GM20431 (cell line): ENCODE measurements around the gene LMTK2.

Experiments used
- in situ Hi-C: fragments of 300-500 bp; cut with MseI, MboI; formaldehyde crosslinking; loops from one replicate; pipeline ENCODE4 v1.15.0; 2020; ENCODE audit warnings: low sequenced_read_pairs; ENCODE audit not compliant: unreplicated experiment

Gene LMTK2

GRCh38 chr7:98196706-98197605, 90.3 kb downstream of the LMTK2 start:
- in situ Hi-C loops, result no loop called here

DNA sequence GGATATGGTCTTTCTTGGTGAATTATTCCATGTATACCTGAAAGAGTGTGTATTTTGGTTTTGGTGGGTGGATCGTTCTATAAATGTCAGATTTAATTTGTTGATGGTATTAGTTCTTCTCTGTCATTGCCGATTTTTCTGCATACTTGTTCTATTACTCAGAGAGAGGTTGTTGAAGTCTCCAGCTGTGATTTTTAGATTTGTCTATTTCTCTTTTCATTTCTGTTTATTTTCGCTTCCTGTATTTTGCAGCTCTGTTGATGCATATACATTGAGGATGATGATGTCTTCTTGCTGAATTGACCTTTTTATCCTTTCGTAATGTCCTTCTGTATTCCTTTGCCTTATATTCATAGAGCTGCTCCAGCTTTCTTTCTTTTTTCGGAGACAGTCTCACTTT, 92.5 kb downstream of the LMTK2 start:
- in situ Hi-C loops, result no loop called here

DNA sequence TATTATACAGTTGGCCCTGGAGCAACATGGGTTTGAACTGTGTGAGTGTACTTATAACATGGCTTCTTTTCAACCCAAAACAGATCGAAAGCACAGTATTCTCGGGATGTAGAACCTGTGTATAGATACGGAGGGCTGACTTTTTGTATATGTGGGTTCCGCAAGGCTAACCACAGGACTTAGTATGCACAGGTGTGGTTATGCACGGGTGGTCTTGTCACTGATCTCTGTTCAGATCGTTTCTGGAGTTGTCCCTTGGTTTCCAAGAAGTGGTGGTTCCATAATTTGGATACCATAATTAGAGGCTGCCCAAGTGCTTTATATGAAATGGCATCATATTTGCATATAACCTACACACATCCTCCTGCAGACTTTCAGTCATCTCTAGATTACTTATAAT, 93.7 kb downstream of the LMTK2 start:
- in situ Hi-C loops, result no loop called here

DNA sequence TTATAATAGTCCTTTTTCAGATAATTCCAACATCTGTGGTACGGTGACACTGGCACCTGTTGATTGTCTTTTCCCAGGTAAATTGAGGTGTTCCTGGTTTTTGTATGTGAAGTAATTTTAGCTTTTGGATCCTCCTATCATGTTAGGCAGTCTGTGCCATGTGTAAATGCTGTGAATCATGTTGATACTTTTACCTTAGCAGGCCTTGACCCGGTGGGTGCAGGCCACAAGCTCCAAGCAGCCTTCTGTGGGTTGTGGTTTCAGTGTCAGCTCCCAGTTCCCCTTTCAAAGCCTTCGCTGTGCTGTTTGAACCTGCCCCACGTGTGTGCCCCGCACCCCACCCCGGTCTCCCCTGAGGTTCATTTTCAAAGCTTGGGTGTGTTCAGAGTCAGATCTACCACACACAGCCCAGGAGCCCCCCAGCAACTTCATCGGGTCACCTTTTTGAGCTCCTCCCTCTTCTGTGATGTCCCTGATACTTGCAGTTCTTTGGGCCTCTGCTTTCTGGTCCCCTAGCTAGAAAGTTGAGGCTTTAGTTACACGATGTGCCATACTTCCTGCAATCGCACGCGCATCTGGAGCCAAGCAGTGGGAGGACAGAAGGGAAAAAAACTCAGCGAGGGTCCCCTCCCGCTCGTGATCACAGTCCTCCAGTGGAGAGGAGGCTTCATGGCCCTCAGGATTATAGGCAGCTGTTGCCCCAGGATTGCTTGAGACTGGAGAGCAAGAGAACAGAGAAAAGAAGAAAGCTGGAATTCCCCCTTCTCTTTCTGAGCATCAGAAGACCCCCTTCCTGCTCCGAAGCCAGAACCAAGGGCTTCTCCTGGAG, 95.9 kb downstream of the LMTK2 start:
- in situ Hi-C loops, result no loop called here

DNA sequence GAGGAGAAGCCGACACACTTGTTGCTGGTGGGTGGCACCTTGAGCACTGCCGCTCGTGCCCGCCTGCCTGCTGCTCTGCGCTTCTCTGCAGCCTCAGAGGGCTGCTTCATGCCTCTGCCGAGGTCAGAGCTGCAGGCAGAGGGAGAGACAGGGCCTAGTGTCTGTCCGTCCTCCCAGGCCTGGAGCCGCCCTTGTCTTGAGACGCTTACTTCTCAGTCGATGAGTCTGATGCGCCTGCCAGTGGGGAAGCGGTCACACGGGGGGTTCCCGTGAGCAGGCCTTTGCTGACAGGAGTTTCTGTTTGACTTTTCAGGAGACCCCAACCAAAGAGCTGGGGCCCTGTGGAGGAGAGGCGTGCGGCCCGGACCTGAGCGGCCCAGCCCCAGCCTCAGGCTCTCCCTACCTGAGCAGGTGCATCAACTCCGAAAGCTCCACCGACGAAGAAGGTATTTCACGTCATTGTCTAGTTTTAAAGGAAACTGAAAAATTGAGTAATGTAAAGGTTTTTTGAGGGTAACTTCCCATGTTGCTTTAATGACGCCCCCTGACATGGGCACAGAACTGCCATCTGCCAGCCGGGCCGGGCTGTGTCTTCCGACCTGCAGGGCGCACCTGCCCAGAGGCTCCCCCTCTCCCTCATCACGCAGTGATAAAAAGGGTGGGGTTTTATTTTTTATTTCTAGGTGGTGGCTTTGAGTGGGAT, 96.8 kb downstream of the LMTK2 start:
- in situ Hi-C loops, result no loop called here

GRCh38 chr7:98203964-98204605, 97.4 kb downstream of the LMTK2 start:
- in situ Hi-C loops, result no loop called here

- in situ Hi-C loops, result no loop called here
These were observed 98.0 kb downstream of the LMTK2 start for GRCh38 chr7:98204670-98205069.

GRCh38 chr7:98205162-98205845, 98.6 kb downstream of the LMTK2 start:
- in situ Hi-C loops, result no loop called here

DNA sequence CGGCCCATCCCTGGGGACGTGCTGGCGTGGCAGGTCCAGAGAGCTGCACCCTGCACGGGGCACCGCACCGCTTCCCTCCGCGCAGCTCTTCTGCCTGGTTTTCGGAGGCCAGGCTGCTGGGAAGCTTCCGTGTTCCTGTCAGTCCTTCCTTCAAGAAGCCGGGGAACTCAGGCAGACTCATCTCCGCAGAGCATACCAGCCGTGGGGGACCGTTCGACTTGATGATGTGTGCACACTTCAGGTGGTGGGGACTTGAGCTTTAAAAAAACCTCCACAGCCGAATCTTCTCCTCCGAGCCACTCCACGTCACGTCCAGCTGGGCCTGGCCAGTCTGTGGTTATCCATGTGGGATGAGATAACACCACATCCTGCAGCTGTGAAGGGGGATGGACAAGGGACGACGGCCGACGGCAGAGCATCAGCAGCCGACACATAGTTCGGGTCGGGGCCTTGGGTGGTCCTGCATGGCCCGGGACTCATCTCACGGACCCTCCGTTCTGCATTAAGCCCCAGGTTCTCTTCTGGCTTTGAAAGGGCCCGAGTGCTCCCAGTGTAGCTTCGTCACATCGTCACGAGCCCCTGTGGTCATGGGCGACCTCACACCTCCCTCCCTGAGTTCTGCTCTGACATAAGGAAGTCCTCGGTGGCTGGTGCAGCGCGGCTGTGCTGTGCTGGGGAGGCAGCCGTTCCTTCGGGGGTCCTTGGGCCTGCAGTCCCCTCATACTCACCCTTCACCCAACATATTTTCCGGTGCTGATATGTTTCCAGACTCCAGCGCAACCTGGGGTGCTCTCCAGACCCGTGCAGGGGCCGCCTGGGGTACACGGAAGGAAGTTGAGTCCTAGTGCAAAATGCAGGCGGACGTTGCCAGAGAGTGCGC, 100.0 kb downstream of the LMTK2 start:
- in situ Hi-C loops, result no loop called here

GRCh38 chr7:98209166-98209920, 102.7 kb downstream of the LMTK2 start:
- in situ Hi-C loops, result no loop called here

- in situ Hi-C loops, result no loop called here
These were observed 104.0 kb downstream of the LMTK2 start for GRCh38 chr7:98210513-98211220.

- in situ Hi-C loops, result no loop called here
These were observed 104.6 kb downstream of the LMTK2 start, which contains the start of gene BHLHA15 for GRCh38 chr7:98211221-98211675. Gene BHLHA15, plus strand, starts transcription at chr7:98211439. Its CDS starts 871 bp downstream, at chr7:98212310.

DNA sequence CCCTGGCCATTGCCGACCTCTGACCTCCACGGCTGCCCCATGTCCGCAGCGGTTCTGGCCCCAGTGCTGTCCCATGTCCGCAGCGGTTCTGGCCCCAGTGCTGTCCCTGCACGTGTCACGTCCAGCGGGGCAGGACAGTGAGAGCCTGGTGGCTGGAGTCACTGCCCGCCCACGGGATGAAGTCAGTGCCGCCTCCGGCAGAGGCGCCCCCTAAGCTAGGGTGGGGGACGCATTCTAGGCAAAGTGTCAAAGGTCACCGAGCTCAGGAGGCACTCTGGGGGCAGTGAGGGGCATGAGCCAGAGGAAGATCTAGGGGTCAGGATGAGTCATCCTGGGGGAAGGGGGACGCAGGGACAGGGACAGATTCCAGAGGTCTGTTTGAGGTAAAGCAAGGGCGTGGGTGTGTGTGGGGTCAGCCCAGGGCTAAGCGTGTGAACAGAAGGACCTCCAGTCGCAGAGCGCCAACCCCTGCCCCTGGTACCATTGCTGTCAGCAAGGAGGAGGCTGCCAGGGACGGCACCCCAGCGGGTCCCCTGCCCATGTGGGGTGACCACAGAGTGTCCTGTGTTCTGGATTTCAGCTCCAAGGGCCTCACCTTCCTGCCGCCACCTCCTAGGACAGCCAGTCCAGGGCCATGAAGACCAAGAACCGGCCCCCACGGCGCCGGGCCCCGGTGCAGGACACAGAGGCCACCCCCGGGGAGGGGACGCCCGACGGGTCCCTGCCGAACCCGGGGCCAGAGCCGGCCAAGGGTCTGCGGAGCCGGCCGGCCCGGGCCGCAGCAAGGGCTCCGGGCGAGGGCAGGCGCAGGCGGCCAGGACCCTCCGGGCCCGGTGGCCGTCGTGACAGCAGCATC, 105.2 kb downstream of the LMTK2 start:
- in situ Hi-C loops, result no loop called here

GRCh38 chr7:98212532-98213041, 105.9 kb downstream of the LMTK2 start:
- in situ Hi-C loops, result no loop called here

DNA sequence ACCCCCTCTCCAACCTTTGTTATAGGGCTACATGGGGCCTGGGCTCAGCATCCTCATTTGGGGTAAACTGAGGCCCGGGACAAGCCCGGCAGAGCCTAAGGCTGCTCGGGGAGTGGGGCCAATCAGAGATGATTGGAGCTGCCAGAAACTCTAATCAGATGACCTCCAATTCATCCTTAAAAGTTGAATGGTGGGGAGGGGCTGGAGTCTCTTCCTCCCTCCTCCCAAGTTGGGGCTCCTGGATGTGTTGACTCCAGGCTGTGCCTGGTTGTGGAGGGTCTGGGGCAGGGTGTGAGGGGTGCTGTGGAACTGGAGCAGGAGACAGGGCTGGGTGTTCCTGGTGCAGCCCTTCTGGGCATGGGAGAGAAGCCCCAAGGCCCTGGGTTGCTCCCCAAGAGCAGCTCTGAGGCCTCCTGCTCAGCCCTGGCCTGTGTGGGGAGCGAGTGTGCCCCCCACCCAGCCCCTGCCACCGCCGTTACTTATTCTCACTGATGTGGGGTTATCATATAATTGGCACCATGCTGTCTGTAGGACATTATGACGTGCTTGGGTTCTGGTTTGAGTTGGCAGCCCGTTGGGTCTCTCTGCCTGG, 106.7 kb downstream of the LMTK2 start:
- in situ Hi-C loops, result no loop called here
